Loucy (cell line): ENCODE measurements around the gene CLEC18C.
"Not testable (repeated sequence)": the region's sequence is repeated elsewhere in the genome, so short reads cannot be mapped to it uniquely, and the experiment has no call there.

Source experiments
- H2AFZ ChIP-seq: fragments of 200-600 bp; sonication (generic); 2 replicates; pipeline ENCODE4 v1.6.0; 2016; ENCODE audit warnings: antibody characterized with exemption, mild to moderate bottlenecking, low read length, moderate library complexity
- H3F3A ChIP-seq: fragments of 200-600 bp; 2 replicates; pipeline ENCODE4 v1.6.0; 2016; ENCODE audit warnings: antibody characterized with exemption, low read depth, mild to moderate bottlenecking
- H3K27me3 ChIP-seq: fragments of 200-600 bp; sonication (generic); 2 replicates; pipeline ENCODE4 v1.6.1; 2014; ENCODE audit warnings: low read length, mild to moderate bottlenecking; ENCODE audit not compliant: insufficient read depth, poor library complexity, severe bottlenecking
- H3K36me3 ChIP-seq: fragments of 200-600 bp; sonication (generic); 2 replicates; pipeline ENCODE4 v1.6.1; 2016; ENCODE audit warnings: low read length; ENCODE audit not compliant: insufficient read depth
- H3K4me1 ChIP-seq: fragments of 200-600 bp; sonication (generic); 2 replicates; pipeline ENCODE4 v1.5.1; 2014; ENCODE audit warnings: low read length, mild to moderate bottlenecking; ENCODE audit not compliant: insufficient read depth, poor library complexity, severe bottlenecking
- H3K4me2 ChIP-seq: fragments of 200-600 bp; sonication (generic); 2 replicates; pipeline ENCODE4 v1.6.0; 2014; ENCODE audit warnings: antibody characterized with exemption, low read length, low read depth, mild to moderate bottlenecking; ENCODE audit not compliant: poor library complexity, severe bottlenecking
- H3K4me3 ChIP-seq: fragments of 200-600 bp; sonication (generic); 2 replicates; pipeline ENCODE4 v1.5.1; 2014; ENCODE audit warnings: low read length, mild to moderate bottlenecking, mixed read lengths; ENCODE audit not compliant: poor library complexity, severe bottlenecking
- H3K79me2 ChIP-seq: fragments of 200-600 bp; sonication (generic); 2 replicates; pipeline ENCODE4 v1.6.1; 2014; ENCODE audit warnings: low read length; ENCODE audit not compliant: insufficient read depth
- H3K9ac ChIP-seq: fragments of 200-600 bp; sonication (generic); 2 replicates; pipeline ENCODE4 v1.6.0; 2014; ENCODE audit warnings: mild to moderate bottlenecking, low read depth, low read length, moderate library complexity; ENCODE audit not compliant: poor library complexity, severe bottlenecking
- H3K9me2 ChIP-seq: fragments of 200-600 bp; sonication (generic); replicated peaks from 2 replicates; pipeline ENCODE4 v1.6.1; 2016; ENCODE audit warnings: low read depth, low read length, mixed read lengths
- H3K9me3 ChIP-seq: fragments of 200-600 bp; sonication (generic); 2 replicates; pipeline ENCODE4 v1.6.1; 2014; ENCODE audit warnings: mild to moderate bottlenecking, antibody characterized with exemption, low read length, low read depth; ENCODE audit not compliant: insufficient read depth
- H4K20me1 ChIP-seq: fragments of 200-600 bp; sonication (generic); 2 replicates; pipeline ENCODE4 v1.6.0; 2014; ENCODE audit warnings: antibody characterized with exemption, low read length, mild to moderate bottlenecking; ENCODE audit not compliant: insufficient read depth, poor library complexity, severe bottlenecking

Gene CLEC18C

DNA sequence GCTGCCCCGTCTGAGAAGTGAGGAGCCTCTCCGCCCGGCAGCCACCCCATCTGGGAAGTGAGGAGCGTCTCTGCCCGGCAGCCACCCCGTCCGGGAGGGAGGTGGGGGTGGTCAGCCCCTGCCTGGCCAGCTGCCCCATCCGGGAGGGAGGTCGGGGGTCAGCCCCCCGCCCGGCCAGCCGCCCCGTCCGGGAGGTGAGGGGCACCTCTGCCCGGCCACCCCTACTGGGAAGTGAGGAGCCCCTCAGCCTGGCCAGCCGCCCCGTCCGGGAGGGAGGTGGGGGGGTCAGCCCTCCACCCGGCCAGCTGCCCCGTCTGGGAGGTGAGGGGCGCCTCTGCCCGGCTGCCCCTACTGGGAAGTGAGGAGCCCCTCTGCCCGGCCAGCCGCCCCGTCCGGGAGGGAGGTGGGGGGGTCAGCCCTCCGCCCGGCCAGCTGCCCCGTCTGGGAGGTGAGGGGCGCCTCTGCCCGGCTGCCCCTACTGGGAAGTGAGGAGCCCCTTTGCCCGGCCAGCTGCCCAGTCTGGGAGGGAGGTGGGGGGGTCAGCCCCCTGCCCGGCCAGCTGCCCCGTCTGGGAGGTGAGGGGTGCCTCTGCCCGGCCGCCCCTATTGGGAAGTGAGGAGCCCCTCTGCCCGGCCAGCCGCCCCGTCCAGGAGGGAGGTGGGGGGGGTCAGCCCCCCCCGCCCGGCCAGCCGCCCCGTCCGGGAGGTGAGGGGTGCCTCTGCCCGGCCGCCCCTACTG lies 31.2 kb downstream of the CLEC18C start:
- H3K9me2 ChIP-seq, H3F3A ChIP-seq, H3K79me2 ChIP-seq, H3K27me3 ChIP-seq, H3K9ac ChIP-seq, H3K4me3 ChIP-seq, H3K9me3 ChIP-seq, H3K4me2 ChIP-seq, H2AFZ ChIP-seq, H3K36me3 ChIP-seq, H3K4me1 ChIP-seq, H4K20me1 ChIP-seq: not testable (repeated sequence)

DNA sequence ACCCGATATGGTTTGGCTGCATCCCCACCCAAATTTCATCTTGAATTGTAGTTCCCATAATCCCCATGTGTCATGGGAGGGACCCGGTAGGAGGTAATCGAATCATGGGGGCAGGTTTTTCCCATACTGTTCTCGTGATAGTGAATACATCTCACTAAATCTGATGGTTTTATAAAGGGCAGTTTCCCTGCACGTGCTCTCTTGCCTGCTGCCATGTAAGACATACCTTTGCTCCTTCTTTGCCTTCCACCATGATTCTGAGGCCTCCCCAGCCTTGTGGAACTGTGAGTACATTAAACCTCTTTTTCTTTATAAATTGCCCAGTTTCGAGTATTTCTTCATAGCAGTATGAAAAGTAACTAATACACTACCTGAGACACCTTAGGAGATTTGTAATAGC lies 32.8 kb downstream of the CLEC18C start:
- H3F3A ChIP-seq, H3K4me2 ChIP-seq, H3K27me3 ChIP-seq, H3K4me3 ChIP-seq, H2AFZ ChIP-seq, H3K9ac ChIP-seq, H3K79me2 ChIP-seq, H3K36me3 ChIP-seq, H3K9me2 ChIP-seq, H3K9me3 ChIP-seq, H4K20me1 ChIP-seq, H3K4me1 ChIP-seq: not testable (repeated sequence)

DNA sequence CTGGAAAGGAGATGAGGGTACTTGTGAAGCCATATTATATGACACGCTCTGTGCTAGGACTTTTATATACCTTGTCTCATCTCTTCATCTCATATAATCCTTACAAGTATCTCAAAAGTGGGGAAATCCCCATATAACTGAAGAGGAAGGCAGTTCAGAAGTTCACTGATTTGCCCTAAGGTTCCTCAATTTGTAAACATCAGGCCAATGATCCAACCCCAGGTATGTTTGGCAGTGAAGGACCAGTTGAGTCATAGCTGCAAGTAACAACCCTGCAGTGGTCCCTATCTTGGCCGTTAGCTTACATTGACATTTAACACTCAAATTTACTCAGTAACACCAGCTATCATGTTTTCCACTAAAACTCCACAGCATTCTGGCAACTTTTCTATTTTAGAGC lies 45.0 kb downstream of the CLEC18C start:
- not testable (repeated sequence) for H3K4me3 ChIP-seq, H3K4me1 ChIP-seq, H4K20me1 ChIP-seq, H3K9me3 ChIP-seq, H3K36me3 ChIP-seq, H3K4me2 ChIP-seq, H3K79me2 ChIP-seq, H2AFZ ChIP-seq, H3F3A ChIP-seq, H3K27me3 ChIP-seq, H3K9ac ChIP-seq, H3K9me2 ChIP-seq

DNA sequence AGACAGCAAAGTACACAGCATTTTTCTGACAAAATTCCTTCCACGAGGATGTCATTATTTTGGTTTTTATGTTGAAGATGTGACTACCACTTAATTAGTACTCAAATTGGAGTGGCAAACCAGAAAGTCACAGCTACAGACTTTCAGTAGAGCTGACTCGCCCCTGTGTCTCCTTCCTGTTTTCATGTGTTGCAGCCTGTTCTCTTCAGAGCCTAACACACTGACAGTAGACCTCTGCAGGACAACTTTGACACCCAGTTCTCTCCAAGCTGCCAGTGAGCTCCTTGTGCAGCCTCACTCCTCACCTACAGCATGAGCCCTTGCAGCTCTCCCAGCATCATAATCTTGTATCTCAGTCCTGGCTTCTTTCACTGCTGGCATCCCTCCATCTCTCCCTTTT lies 49.0 kb downstream of the CLEC18C start:
- H3K27me3 ChIP-seq, H3K9me3 ChIP-seq, H3K36me3 ChIP-seq, H3K79me2 ChIP-seq, H3F3A ChIP-seq, H3K4me3 ChIP-seq, H2AFZ ChIP-seq, H3K4me2 ChIP-seq, H4K20me1 ChIP-seq, H3K4me1 ChIP-seq, H3K9ac ChIP-seq, H3K9me2 ChIP-seq: not testable (repeated sequence)

DNA sequence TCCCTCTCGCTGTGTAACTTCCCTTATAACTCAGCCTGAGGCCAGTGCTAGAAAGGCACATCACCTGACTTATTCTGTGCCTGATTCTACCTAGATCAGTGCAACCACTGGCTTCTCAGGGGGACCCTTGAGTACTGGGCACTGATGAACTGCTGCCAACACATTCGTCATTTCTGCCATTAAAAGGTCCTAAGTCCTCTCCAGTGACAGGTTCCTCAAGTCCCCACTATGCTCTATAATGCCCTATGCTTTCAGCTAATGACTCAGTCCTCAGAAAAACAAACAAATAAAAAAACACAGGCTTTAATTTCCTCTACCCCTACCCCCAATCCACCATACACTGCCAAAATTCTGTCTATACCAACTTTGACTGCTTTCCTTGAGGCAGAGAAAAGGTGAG lies 49.6 kb downstream of the CLEC18C start:
- H3K79me2 ChIP-seq, H3K36me3 ChIP-seq, H3K4me1 ChIP-seq, H3K9me3 ChIP-seq, H3K9ac ChIP-seq, H3K4me2 ChIP-seq, H3K4me3 ChIP-seq, H2AFZ ChIP-seq, H3F3A ChIP-seq, H3K27me3 ChIP-seq, H4K20me1 ChIP-seq, H3K9me2 ChIP-seq: not testable (repeated sequence)

DNA sequence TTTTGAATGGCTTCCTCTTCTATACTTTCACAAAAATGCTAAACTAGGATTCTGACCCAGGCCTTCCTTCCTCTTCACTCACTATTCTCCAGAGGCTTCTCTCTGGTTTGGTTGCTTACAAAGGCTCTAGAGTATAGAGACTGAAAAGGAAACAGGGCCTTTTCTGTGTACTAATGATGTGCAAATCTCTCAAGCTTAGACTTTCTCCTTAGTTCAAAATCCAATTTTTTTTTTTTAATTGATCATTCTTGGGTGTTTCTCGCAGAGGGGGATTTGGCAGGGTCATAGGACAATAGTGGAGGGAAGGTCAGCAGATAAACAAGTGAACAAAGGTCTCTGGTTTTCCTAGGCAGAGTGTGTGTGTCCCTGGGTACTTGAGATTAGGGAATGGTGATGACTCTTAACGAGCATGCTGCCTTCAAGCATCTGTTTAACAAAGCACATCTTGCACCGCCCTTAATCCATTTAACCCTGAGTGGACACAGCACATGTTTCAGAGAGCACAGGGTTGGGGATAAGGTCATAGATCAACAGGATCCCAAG lies 50.5 kb downstream of the CLEC18C start:
- not testable (repeated sequence) for H3F3A ChIP-seq, H3K79me2 ChIP-seq, H3K4me3 ChIP-seq, H3K9me3 ChIP-seq, H3K36me3 ChIP-seq, H3K9ac ChIP-seq, H2AFZ ChIP-seq, H3K27me3 ChIP-seq, H3K9me2 ChIP-seq, H4K20me1 ChIP-seq, H3K4me1 ChIP-seq, H3K4me2 ChIP-seq

DNA sequence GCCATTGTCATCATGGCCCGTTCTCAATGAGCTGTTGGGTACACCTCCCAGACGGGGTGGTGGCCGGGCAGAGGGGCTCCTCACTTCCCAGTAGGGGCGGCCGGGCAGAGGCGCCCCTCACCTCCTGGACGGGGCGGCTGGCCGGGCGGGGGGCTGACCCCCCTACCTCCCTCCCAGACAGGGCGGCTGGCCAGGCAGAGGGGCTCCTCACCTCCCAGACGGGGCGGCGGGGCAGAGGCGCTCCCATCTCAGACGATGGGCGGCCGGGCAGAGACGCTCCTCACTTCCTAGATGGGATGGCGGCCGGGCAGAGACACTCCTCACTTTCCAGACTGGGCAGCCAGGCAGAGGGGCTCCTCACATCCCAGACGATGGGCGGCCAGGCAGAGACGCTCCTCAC lies 51.1 kb downstream of the CLEC18C start:
- H3K4me3 ChIP-seq, H3K79me2 ChIP-seq, H2AFZ ChIP-seq, H3K9me3 ChIP-seq, H3K9me2 ChIP-seq, H3K4me1 ChIP-seq, H3K27me3 ChIP-seq, H3K4me2 ChIP-seq, H4K20me1 ChIP-seq, H3F3A ChIP-seq, H3K36me3 ChIP-seq, H3K9ac ChIP-seq: not testable (repeated sequence)
